H9 (cell line): Measurements from ENCODE around the gene LMTK3. TPM values are rescaled to one million over a fixed set of nuclear protein-coding genes. Genes with fewer than 3 reads are reported as not detected.
A peak's percentile ranks its signal among the peaks of the same experiment; 100 is the strongest.

ENCODE experiments used
- DNase-seq: peaks from one replicate; pipeline ENCODE4 v3.0.0-alpha.2; 2017
- H2AFZ ChIP-seq: one replicate; pipeline ENCODE4 v1.6.1; 2013; ENCODE audit warnings: mild to moderate bottlenecking, low read length, control low read depth, moderate library complexity
- H2AK5ac ChIP-seq: 2 replicates; pipeline ENCODE4 v1.6.1; 2013; ENCODE audit warnings: low read length, control low read depth, mixed read lengths; ENCODE audit not compliant: insufficient read length
- H2BK120ac ChIP-seq: one replicate; pipeline ENCODE4 v1.6.1; 2013; ENCODE audit warnings: low read depth, mild to moderate bottlenecking, low read length, control low read depth, inconsistent platforms; ENCODE audit not compliant: poor library complexity, severe bottlenecking
- H2BK12ac ChIP-seq: 2 replicates; pipeline ENCODE4 v1.6.1; 2013; ENCODE audit warnings: low read length, control low read depth, mixed read lengths, low read depth; ENCODE audit not compliant: insufficient read length
- H2BK15ac ChIP-seq: 2 replicates; pipeline ENCODE4 v1.6.1; 2013; ENCODE audit warnings: low read depth, low read length, control low read depth
- H2BK20ac ChIP-seq: one replicate; pipeline ENCODE4 v1.6.1; 2013; ENCODE audit warnings: low read depth, mild to moderate bottlenecking, low read length, control low read depth, inconsistent platforms; ENCODE audit not compliant: poor library complexity, severe bottlenecking
- H2BK5ac ChIP-seq: 2 replicates; pipeline ENCODE4 v1.6.1; 2013; ENCODE audit warnings: low read length, control low read depth, mixed read lengths; ENCODE audit not compliant: insufficient read length
- H3K14ac ChIP-seq: 2 replicates; pipeline ENCODE4 v1.6.1; 2013; ENCODE audit warnings: low read length, control low read depth; ENCODE audit not compliant: insufficient read depth
- H3K18ac ChIP-seq: 2 replicates; pipeline ENCODE4 v1.6.1; 2013; ENCODE audit warnings: low read depth, mild to moderate bottlenecking, mixed read lengths, low read length, control low read depth; ENCODE audit not compliant: insufficient read length
- H3K23ac ChIP-seq: 2 replicates; pipeline ENCODE4 v1.6.1; 2013; ENCODE audit warnings: low read length, control low read depth, mixed read lengths, low read depth; ENCODE audit not compliant: insufficient read length
- H3K23me2 ChIP-seq: 2 replicates; pipeline ENCODE4 v1.6.1; 2013; ENCODE audit warnings: low read depth, mild to moderate bottlenecking, mixed read lengths, low read length, control low read depth; ENCODE audit not compliant: insufficient read length, poor library complexity, severe bottlenecking
- H3K27ac ChIP-seq: 2 replicates; pipeline ENCODE4 v1.5.1; 2013; ENCODE audit warnings: low read length, control low read depth, mixed read lengths, low read depth; ENCODE audit not compliant: insufficient read length
- H3K27me3 ChIP-seq: 2 replicates; pipeline ENCODE4 v1.6.1; 2013; ENCODE audit warnings: low read length, control low read depth, inconsistent platforms; ENCODE audit not compliant: insufficient read depth
- H3K4ac ChIP-seq: 2 replicates; pipeline ENCODE4 v1.6.1; 2013; ENCODE audit warnings: low read depth, mild to moderate bottlenecking, control low read depth, inconsistent platforms, low read length, moderate library complexity
- H3K4me1 ChIP-seq: 2 replicates; pipeline ENCODE4 v1.6.1; 2013; ENCODE audit warnings: low read length, control low read depth, inconsistent platforms; ENCODE audit not compliant: insufficient read depth
- H3K4me2 ChIP-seq: 2 replicates; pipeline ENCODE4 v1.6.1; 2013; ENCODE audit warnings: low read length, control low read depth, mixed read lengths; ENCODE audit not compliant: insufficient read length, insufficient read depth
- H3K56ac ChIP-seq: 2 replicates; pipeline ENCODE4 v1.6.1; 2013; ENCODE audit warnings: low read depth, mild to moderate bottlenecking, mixed read lengths, low read length, control low read depth; ENCODE audit not compliant: insufficient read length
- H3K79me1 ChIP-seq: 2 replicates; pipeline ENCODE4 v1.6.1; 2013; ENCODE audit warnings: low read depth, mild to moderate bottlenecking, moderate library complexity, low read length, control low read depth, inconsistent platforms; ENCODE audit not compliant: insufficient read depth, poor library complexity, severe bottlenecking
- H3K79me2 ChIP-seq: 2 replicates; pipeline ENCODE4 v1.6.1; 2013; ENCODE audit warnings: low read length, control low read depth, inconsistent platforms; ENCODE audit not compliant: insufficient read depth
- H3K9ac ChIP-seq: 2 replicates; pipeline ENCODE4 v1.6.1; 2013; ENCODE audit warnings: low read length, control low read depth, mixed read lengths; ENCODE audit not compliant: insufficient read length; ENCODE audit errors: extremely low read depth
- H3K9me3 ChIP-seq: one replicate; pipeline ENCODE4 v1.6.1; 2013; ENCODE audit warnings: low read depth, low read length, inconsistent platforms; ENCODE audit not compliant: control insufficient read depth
- H3T11ph ChIP-seq: one replicate; pipeline ENCODE4 v1.6.1; 2013; ENCODE audit warnings: mild to moderate bottlenecking, low read length, control low read depth, inconsistent platforms
- H4K20me1 ChIP-seq: one replicate; pipeline ENCODE4 v1.6.1; 2013; ENCODE audit not compliant: control insufficient read depth, insufficient read length, insufficient read depth
- H4K5ac ChIP-seq: 2 replicates; pipeline ENCODE4 v1.6.1; 2013; ENCODE audit warnings: low read depth, mild to moderate bottlenecking, mixed read lengths, low read length, control low read depth; ENCODE audit not compliant: insufficient read length
- H4K8ac ChIP-seq: replicated peaks from 2 replicates; pipeline ENCODE4 v1.6.1; 2013; ENCODE audit warnings: low read length, control low read depth, mixed read lengths, low read depth; ENCODE audit not compliant: insufficient read length
- H4K91ac ChIP-seq: 2 replicates; pipeline ENCODE4 v1.6.1; 2013; ENCODE audit warnings: low read depth, mild to moderate bottlenecking, moderate library complexity, mixed read lengths, low read length, control low read depth; ENCODE audit not compliant: insufficient read length
- H3K27ac Mint-ChIP-seq, 3 experiments: 2 replicates in 2 of 3; 3 replicates in 1 of 3; pipeline ENCODE4 v1.8.0; 2020 to 2021; ENCODE audit warnings: mixed read lengths in 3 of 3, mild to moderate bottlenecking in 1 of 3, moderate library complexity in 1 of 3
- H3K27me3 Mint-ChIP-seq: 2 replicates; pipeline ENCODE4 v1.8.0; 2021; ENCODE audit warnings: low read depth, mild to moderate bottlenecking, moderate library complexity, mixed read lengths
- H3K36me3 Mint-ChIP-seq, 3 experiments: 2 replicates in 2 of 3; 3 replicates in 1 of 3; pipeline ENCODE4 v1.8.0; 2020 to 2021; ENCODE audit warnings: low read depth in 3 of 3, mixed read lengths in 3 of 3; ENCODE audit not compliant: insufficient read depth in 1 of 3
- H3K4me1 Mint-ChIP-seq, 2 experiments: 2 replicates each; pipeline ENCODE4 v1.8.0; 2020; ENCODE audit warnings: mixed read lengths in 2 of 2
- H3K4me3 Mint-ChIP-seq, 2 experiments: 2 replicates in 1 of 2; 3 replicates in 1 of 2; pipeline ENCODE4 v1.8.0; 2020 to 2021; ENCODE audit warnings: mild to moderate bottlenecking in 2 of 2, mixed read lengths in 2 of 2, moderate library complexity in 1 of 2
- H3K9me3 Mint-ChIP-seq, 2 experiments: 2 replicates in 1 of 2; 3 replicates in 1 of 2; pipeline ENCODE4 v1.8.0; 2020; ENCODE audit warnings: mild to moderate bottlenecking in 2 of 2, mixed read lengths in 2 of 2, moderate library complexity in 1 of 2
- CTCF ChIP-seq: fragments of 200-600 bp; sonication (generic); conservative IDR thresholded peaks from 3 replicates; pipeline ENCODE4 v1.8.0; 2021; ENCODE audit warnings: antibody characterized with exemption, mild to moderate bottlenecking
- WGBS: extraction: QIAGEN DNeasy Blood & Tissue Kit; methylation state at CpG from one replicate; pipeline ENCODE4 v1.1.7; 2013; ENCODE audit warnings: missing lambda C conversion rate, low lambda C conversion rate, mixed read lengths; ENCODE audit not compliant: insufficient read length; ENCODE audit errors: extremely low coverage; 5-methylcytosine and 5-hydroxymethylcytosine counted together
- total RNA-seq: library from RNA; stranded (reverse); gene quantifications from 2 replicates; pipeline ENCODE4 v1.2.1, GENCODE V29; 2021

The LMTK3 gene
- total RNA-seq, 1 experiment from 2014 or later, result 14.4 TPM

- Histone ChIP-seq H3K4me1 (no peaks in the 10 kb centered on the region), H3K18ac (no peak overlapping the region), H2BK5ac (no peak overlapping the region), H3K9ac (no peak overlapping the region), H3K23me2 (no peaks in the 10 kb centered on the region), H3K27ac (no peak overlapping the region), H4K5ac (no peak overlapping the region), H3K27me3 (no peaks in the 10 kb centered on the region), H3K79me1 (no peaks in the 10 kb centered on the region), H3K9me3 (no peaks in the 10 kb centered on the region), H2BK20ac (no peak overlapping the region), H3K4me2 (no peak overlapping the region), H2AK5ac (no peak overlapping the region), H3K23ac (no peak overlapping the region), H2BK15ac (no peak overlapping the region), H3K56ac (no peak overlapping the region), H3K4ac (no peak overlapping the region), H2AFZ (no peak overlapping the region), H2BK120ac (no peak overlapping the region), H4K20me1 (no peaks in the 10 kb centered on the region), H3K14ac (no peak overlapping the region), H3K79me2 (no peaks in the 10 kb centered on the region), H4K8ac (peak overlapping the region; percentile 63), H2BK12ac (no peak overlapping the region), H3T11ph (no peak overlapping the region), H4K91ac (no peak overlapping the region)
- Mint-ChIP-seq H3K27me3 (peaks cover 5% of the 10 kb centered on the region), H3K9me3 (no peaks in the 10 kb centered on the region; a peak in 2 of 5 replicates), H3K4me3 (peak overlapping the region in 1 of 2 experiments; percentile 38; a peak in 1 of 5 replicates), H3K27ac (no peak overlapping the region; a peak in 1 of 7 replicates), H3K4me1 (peaks cover 9 to 11% of the 10 kb centered on the region in 2 experiments; a peak in 3 of 4 replicates), H3K36me3 (peaks cover 4 to 26% (median 12%) of the 10 kb centered on the region in 3 experiments; a peak in 6 of 7 replicates)
- WGBS, result no CpG with 5 or more reads among the region's 62 CpGs
- no peak for TF ChIP-seq CTCF
- peak; percentile 93 for DNase-seq
Measured at GRCh38 chr19:48461982-48462655, 49.5 kb downstream of the LMTK3 start.
